NT2/D1 (cell line): ENCODE results near the gene PTN.
"Not testable (repeated sequence)": the region's sequence is repeated elsewhere in the genome, so short reads cannot be mapped to it uniquely, and the experiment has no call there.

ENCODE experiments used
- DNase-seq: peaks from one replicate; pipeline ENCODE4 v3.0.0-alpha.2; 2011; ENCODE audit warnings: low read depth, low spot score
- H3K27me3 ChIP-seq: 2 replicates; pipeline ENCODE4 v1.6.0; 2011; ENCODE audit warnings: mild to moderate bottlenecking; ENCODE audit not compliant: insufficient read length, insufficient read depth
- H3K36me3 ChIP-seq: 2 replicates; pipeline ENCODE4 v1.6.1; 2011; ENCODE audit warnings: mild to moderate bottlenecking, low read length, mixed read lengths; ENCODE audit not compliant: insufficient read depth, insufficient read length
- H3K4me1 ChIP-seq: 2 replicates; pipeline ENCODE4 v1.5.1; 2011; ENCODE audit not compliant: insufficient read depth, insufficient read length
- H3K4me3 ChIP-seq: 2 replicates; pipeline ENCODE4 v1.5.1; 2011; ENCODE audit warnings: low read depth; ENCODE audit not compliant: insufficient read length
- H3K9ac ChIP-seq: 2 replicates; pipeline ENCODE4 v1.6.0; 2011; ENCODE audit warnings: low read depth; ENCODE audit not compliant: insufficient read length
- H3K9me3 ChIP-seq: 2 replicates; pipeline ENCODE4 v1.5.1; 2011; ENCODE audit warnings: mild to moderate bottlenecking, low read length; ENCODE audit not compliant: insufficient read depth
- SUZ12 ChIP-seq: IDR thresholded peaks from 2 replicates; pipeline ENCODE4 v1.6.1; 2011; ENCODE audit not compliant: insufficient read length, insufficient read depth; ENCODE audit errors: extremely low read depth
- YY1 ChIP-seq: IDR thresholded peaks from 2 replicates; pipeline ENCODE4 v1.6.1; 2011; ENCODE audit not compliant: insufficient read length, insufficient read depth
- ZNF274 ChIP-seq: IDR thresholded peaks from 2 replicates; pipeline ENCODE4 v1.6.1; 2011; ENCODE audit warnings: mild to moderate bottlenecking, low read depth, low read length

PTN gene

GRCh38 chr7:137203351-137203750 lies 140.2 kb downstream of the PTN start:
- no peaks in the 10 kb centered on the region for H3K9me3 ChIP-seq
- H3K4me1 ChIP-seq = no peaks in the 10 kb centered on the region
- no peak for DNase-seq
- H3K4me3 ChIP-seq = no peak overlapping the region
- H3K36me3 ChIP-seq = no peaks in the 10 kb centered on the region
- TF ChIP-seq YY1 = no peak
- TF ChIP-seq SUZ12 = no peak
- no peak for TF ChIP-seq ZNF274
- no peaks in the 10 kb centered on the region for H3K27me3 ChIP-seq
- H3K9ac ChIP-seq = no peak overlapping the region

GRCh38 chr7:137196648-137197047 lies 146.9 kb downstream of the PTN start:
- H3K4me1 ChIP-seq = no peaks in the 10 kb centered on the region
- no peaks in the 10 kb centered on the region for H3K9me3 ChIP-seq
- H3K9ac ChIP-seq = no peak overlapping the region
- TF ChIP-seq ZNF274 (no peak), SUZ12 (no peak), YY1 (no peak)
- H3K4me3 ChIP-seq = no peak overlapping the region
- no peaks in the 10 kb centered on the region for H3K36me3 ChIP-seq
- DNase-seq = no peak
- H3K27me3 ChIP-seq = no peaks in the 10 kb centered on the region

- no peak for DNase-seq
- Histone ChIP-seq H3K36me3 (no peaks in the 10 kb centered on the region), H3K27me3 (no peaks in the 10 kb centered on the region), H3K9ac (no peak overlapping the region), H3K4me1 (no peaks in the 10 kb centered on the region), H3K9me3 (no peaks in the 10 kb centered on the region), H3K4me3 (no peak overlapping the region)
- no peak for TF ChIP-seq YY1
These were observed 147.5 kb downstream of the PTN start for GRCh38 chr7:137195996-137196395.

- H3K36me3 ChIP-seq, DNase-seq, H3K4me1 ChIP-seq, H3K9ac ChIP-seq, H3K9me3 ChIP-seq, H3K27me3 ChIP-seq: not testable (repeated sequence)
- H3K4me3 ChIP-seq = peak overlapping the region; percentile 21
These were observed 161.9 kb downstream of the PTN start for GRCh38 chr7:137181619-137182018.
